ENCODE results near the gene SLC39A11.

- TF ChIP-seq CTCF (IDR thresholded peaks at IDR 0.05; ENCODE audit: poor library complexity, severe bottlenecking) (no peak), RAD21 (conservative IDR thresholded peaks at IDR 0.05) (no peak), EZH2 (IDR thresholded peaks at IDR 0.05; ENCODE audit: borderline replicate concordance, insufficient read depth, low read length, poor library complexity, severe bottlenecking) (no peak), EP300 (conservative IDR thresholded peaks at IDR 0.05; ENCODE audit: poor library complexity, severe bottlenecking) (no peak), POLR2AphosphoS5 (IDR thresholded peaks at IDR 0.05) (no peak), SMC3 (conservative IDR thresholded peaks at IDR 0.05; ENCODE audit: poor library complexity) (no peak), REST (IDR thresholded peaks at IDR 0.05; ENCODE audit: borderline replicate concordance) (no peak), TAF1 (IDR thresholded peaks at IDR 0.05; ENCODE audit: low read depth) (no peak), MXI1 (conservative IDR thresholded peaks at IDR 0.05; ENCODE audit: poor library complexity, severe bottlenecking) (no peak)
Measured at GRCh38 chr17:73042225-73042624, 50.3 kb downstream of the SLC39A11 start.
